HepG2 (cell line): ENCODE data around the gene METTL1. TPM values are rescaled to one million over a fixed set of nuclear protein-coding genes. Genes with fewer than 3 reads are reported as not detected.
A peak's percentile ranks its signal among the peaks of the same experiment; 100 is the strongest.

Experiments used
- ATF6 ChIP-seq: sonication (generic); formaldehyde crosslinking; conservative IDR thresholded peaks from 2 replicates; pipeline ENCODE4 v1.4.0; 2020; ENCODE audit warnings: missing genetic modification reagents
- CERS6 ChIP-seq: sonication (generic); formaldehyde crosslinking; IDR thresholded peaks from 2 replicates; pipeline ENCODE4 v1.5.0; 2020; ENCODE audit warnings: missing genetic modification reagents
- KDM5B ChIP-seq: sonication (generic); formaldehyde crosslinking; IDR thresholded peaks from 2 replicates; pipeline ENCODE4 v1.4.0; 2020; ENCODE audit warnings: missing genetic modification reagents, mild to moderate bottlenecking, borderline replicate concordance
- KLF16 ChIP-seq, 2 experiments: sonication (generic) in 1 of 2; formaldehyde crosslinking in 1 of 2; IDR thresholded peaks; 2 replicates each; pipeline versions ENCODE4 v1.6.1 to v1.8.0; 2016 to 2023; ENCODE audit warnings: missing genetic modification reagents in 2 of 2, missing compliant biosample characterization in 1 of 2
- MED13 ChIP-seq: sonication (generic); formaldehyde crosslinking; IDR thresholded peaks from 2 replicates; pipeline ENCODE4 v1.5.0; 2020; ENCODE audit warnings: missing genetic modification reagents
- NAIF1 ChIP-seq: sonication (generic); formaldehyde crosslinking; IDR thresholded peaks from 2 replicates; pipeline ENCODE4 v1.5.0; 2020; ENCODE audit warnings: mild to moderate bottlenecking, missing genetic modification reagents, borderline replicate concordance
- PRMT3 ChIP-seq: sonication (generic); formaldehyde crosslinking; IDR thresholded peaks from 2 replicates; pipeline ENCODE4 v1.8.1; 2022; ENCODE audit warnings: low read depth, mild to moderate bottlenecking, moderate library complexity, missing genetic modification reagents, borderline replicate concordance
- RFXANK ChIP-seq: IDR thresholded peaks from 2 replicates; pipeline ENCODE4 v1.6.1; 2016
- RFXAP ChIP-seq: sonication (generic); formaldehyde crosslinking; IDR thresholded peaks from 2 replicates; pipeline ENCODE4 v1.4.0; 2020; ENCODE audit warnings: missing genetic modification reagents, borderline replicate concordance
- SNAPC5 ChIP-seq: sonication (generic); formaldehyde crosslinking; IDR thresholded peaks from 2 replicates; pipeline ENCODE4 v1.8.1; 2023; ENCODE audit warnings: mild to moderate bottlenecking, missing genetic modification reagents, borderline replicate concordance
- STAT6 ChIP-seq: sonication (generic); formaldehyde crosslinking; IDR thresholded peaks from 2 replicates; pipeline ENCODE4 v1.4.0; 2020; ENCODE audit warnings: missing genetic modification reagents, mild to moderate bottlenecking, borderline replicate concordance
- TAF15 ChIP-seq: fragments of 200-400 bp; formaldehyde crosslinking; IDR thresholded peaks from one replicate; pipeline ENCODE4 v1.6.1; 2018; ENCODE audit warnings: mild to moderate bottlenecking, low read depth, low read length; ENCODE audit not compliant: poor library complexity, severe bottlenecking
- ZNF235 ChIP-seq: sonication (generic); formaldehyde crosslinking; IDR thresholded peaks from 2 replicates; pipeline ENCODE4 v1.8.1; 2023; ENCODE audit warnings: mild to moderate bottlenecking, missing genetic modification reagents, borderline replicate concordance
- ZNF343 ChIP-seq: sonication (generic); formaldehyde crosslinking; IDR thresholded peaks from 2 replicates; pipeline ENCODE4 v1.4.0; 2020; ENCODE audit warnings: mild to moderate bottlenecking, missing genetic modification reagents
- ZNF512B ChIP-seq: sonication (generic); formaldehyde crosslinking; IDR thresholded peaks from 2 replicates; pipeline ENCODE4 v1.5.1; 2020; ENCODE audit warnings: missing genetic modification reagents, mild to moderate bottlenecking, borderline replicate concordance
- ZNF563 ChIP-seq: sonication (generic); formaldehyde crosslinking; IDR thresholded peaks from 2 replicates; pipeline ENCODE4 v1.8.0; 2022; ENCODE audit warnings: mild to moderate bottlenecking, moderate library complexity, missing genetic modification reagents
- ZNF569 ChIP-seq: sonication (generic); formaldehyde crosslinking; IDR thresholded peaks from 2 replicates; pipeline ENCODE4 v1.5.0; 2020; ENCODE audit warnings: mild to moderate bottlenecking, missing genetic modification reagents, moderate library complexity, borderline replicate concordance
- polyA plus RNA-seq, 8 experiments: library from polyadenylated mRNA; depleted of rRNA in 3 of 8; stranded (reverse) in 7 of 8; unstranded in 1 of 8; fragments of >200 nt; fragmentation: Illumina TruSeq in 4 of 8; extraction: Trizol in 4 of 8; gene quantifications; 2 replicates each; pipeline versions ENCODE4 v1.2.1 to v1.2.3, GENCODE V29; 2011 to 2016; ENCODE audit warnings: low read depth in 4 of 8, missing spikeins in 1 of 8, mixed read lengths in 1 of 8; ENCODE audit not compliant: insufficient read depth in 1 of 8
- total RNA-seq, 5 experiments: library from RNA; depleted of rRNA; stranded (reverse); fragments of >200 nt; fragmentation: Illumina TruSeq; extraction: Trizol; gene quantifications; 2 replicates each; pipeline ENCODE4 v1.2.3, GENCODE V29; 2016; ENCODE audit warnings: low read depth in 1 of 5

Gene METTL1
- total and polyA plus RNA-seq, 2 of the 13 experiments (the other 11 are each of a cell fraction or from before 2014, with no cell fraction given) = 34.7 to 36.9 TPM

GRCh38 chr12:57782608-57783465 lies 10.9 kb upstream of the METTL1 start, which contains the start of gene TSFM (continued):
- TF ChIP-seq ATF6 (CRISPR knock-in tag) (0 out of 2 replicates have a peak, but pooled peaks have one; percentile 25), ZNF563 (CRISPR knock-in tag) (0 out of 2 replicates have a peak, but pooled peaks have one; percentile 50), STAT6 (peak; percentile 43; the same call in 1 of the 2 replicates), RFXAP (CRISPR knock-in tag) (peak; percentile 86), RFXANK (CRISPR knock-in tag) (peak; percentile 70; the same call in 1 of the 2 replicates), MED13 (CRISPR knock-in tag) (peak; percentile 51; the same call in 1 of the 2 replicates), NAIF1 (CRISPR knock-in tag) (peak; percentile 81), PRMT3 (CRISPR knock-in tag) (no peak), ZNF343 (CRISPR knock-in tag) (no peak), KDM5B (peak; percentile 84), ZNF569 (CRISPR knock-in tag) (no peak), ZNF235 (CRISPR knock-in tag) (peak; percentile 66; the same call in 1 of the 2 replicates), TAF15 (peak; percentile 38), KLF16 (CRISPR knock-in tag; IDR thresholded peaks at IDR 0.05) (peak in 1 of 2 experiments; percentile 97; a peak in 2 of 4 replicates), ZNF512B (CRISPR knock-in tag) (no peak), SNAPC5 (no peak), CERS6 (CRISPR knock-in tag) (no peak)
